SK-N-SH (cell line): ENCODE data around the gene CCNK. TPM values are rescaled to one million over a fixed set of nuclear protein-coding genes. Genes with fewer than 3 reads are reported as not detected.

Experiments
- CTCF ChIA-PET: fragments of 300-600, 350-600 bp; formaldehyde crosslinking; extraction: SDS; loops from one replicate; lab custom pipeline; 2021; lab: Yijun Ruan, JAX
- POLR2A ChIA-PET: fragments of 350-600 bp; sonication (Branson Sonifier 250); formaldehyde crosslinking; extraction: SDS; loops from one replicate; lab custom pipeline; 2020; ENCODE audit warnings: antibody characterized with exemption, inconsistent platforms; lab: Yijun Ruan, JAX
- DNase-seq: peaks from one replicate; pipeline ENCODE4 v3.0.0; 2012
- H2AFZ ChIP-seq: fragments of 200-600 bp; sonication (generic); 2 replicates; pipeline ENCODE4 v1.8.1; 2016; ENCODE audit warnings: antibody characterized with exemption, mild to moderate bottlenecking, low read depth
- H3F3A ChIP-seq: fragments of 200-600 bp; sonication (generic); replicated peaks from 2 replicates; pipeline ENCODE3; 2016; ENCODE audit warnings: antibody characterized with exemption, mild to moderate bottlenecking; ENCODE audit not compliant: insufficient read depth
- H3K27ac ChIP-seq, 2 experiments: fragments of 200-500 bp in 1 of 2; fragments of 200-600 bp in 1 of 2; sonication (Bioruptor generic) in 1 of 2; sonication (generic), shearing (Covaris generic) in 1 of 2; 2 replicates each; pipeline versions ENCODE4 v1.5.1 to v1.6.1; 2014 to 2016; ENCODE audit warnings: low read depth in 2 of 2, inconsistent platforms in 1 of 2, low read length in 1 of 2, mild to moderate bottlenecking in 1 of 2, mixed read lengths in 1 of 2
- H3K27me3 ChIP-seq: fragments of 200-600 bp; sonication (generic), shearing (Covaris generic); 2 replicates; pipeline ENCODE4 v1.6.1; 2016; ENCODE audit warnings: mixed run types; ENCODE audit not compliant: insufficient read depth
- H3K36me3 ChIP-seq, 2 experiments: fragments of 200-500 bp in 1 of 2; fragments of 200-600 bp in 1 of 2; sonication (Bioruptor generic) in 1 of 2; sonication (generic) in 1 of 2; replicated peaks in 1 of 2; 2 replicates each; pipeline versions ENCODE3 to v1.5.1; 2014 to 2016; ENCODE audit warnings: low read length in 1 of 2, mild to moderate bottlenecking in 1 of 2; ENCODE audit not compliant: insufficient read depth in 2 of 2, control insufficient read depth in 1 of 2
- H3K4me1 ChIP-seq, 2 experiments: fragments of 200-500 bp in 1 of 2; fragments of 200-600 bp in 1 of 2; sonication (Bioruptor generic) in 1 of 2; sonication (generic), shearing (Covaris generic) in 1 of 2; 2 replicates each; pipeline versions ENCODE4 v1.5.1 to v1.6.1; 2014 to 2016; ENCODE audit warnings: low read depth in 1 of 2, low read length in 1 of 2, mixed run types in 1 of 2; ENCODE audit not compliant: insufficient read depth in 2 of 2, control insufficient read depth in 1 of 2
- H3K4me2 ChIP-seq: fragments of 200-600 bp; sonication (generic), shearing (Covaris generic); 2 replicates; pipeline ENCODE4 v1.6.1; 2017; ENCODE audit warnings: mixed run types
- H3K4me3 ChIP-seq, 2 experiments: fragments of 200-500 bp in 1 of 2; fragments of 200-600 bp in 1 of 2; sonication (Bioruptor generic) in 1 of 2; sonication (generic), shearing (Covaris generic) in 1 of 2; 2 replicates each; pipeline versions ENCODE4 v1.5.1 to v1.8.1; 2014 to 2016; ENCODE audit warnings: low read depth in 2 of 2, inconsistent platforms in 1 of 2, low read length in 1 of 2, mild to moderate bottlenecking in 1 of 2, mixed read lengths in 1 of 2, moderate library complexity in 1 of 2
- H3K79me2 ChIP-seq: fragments of 200-600 bp; sonication (generic); 2 replicates; pipeline ENCODE4 v1.8.1; 2017; ENCODE audit warnings: mild to moderate bottlenecking; ENCODE audit not compliant: insufficient read depth
- H3K9ac ChIP-seq: fragments of 200-600 bp; sonication (generic); 2 replicates; pipeline ENCODE4 v1.6.1; 2017; ENCODE audit warnings: mixed run types
- H3K9me2 ChIP-seq: fragments of 200-600 bp; sonication (generic); 2 replicates; pipeline ENCODE4 v1.6.1; 2017; ENCODE audit warnings: mixed run types
- H3K9me3 ChIP-seq: fragments of 200-600 bp; sonication (generic); 2 replicates; pipeline ENCODE4 v1.6.1; 2017; ENCODE audit warnings: mixed run types, mild to moderate bottlenecking, moderate library complexity
- H4K20me1 ChIP-seq: fragments of 200-600 bp; sonication (generic); 2 replicates; pipeline ENCODE4 v1.6.1; 2017; ENCODE audit warnings: mild to moderate bottlenecking, mixed run types; ENCODE audit not compliant: insufficient read depth
- EP300 ChIP-seq, 2 experiments: IDR thresholded peaks; 2 replicates each; pipeline versions ENCODE4 v1.4.0 to v1.6.1; 2012; ENCODE audit warnings: borderline replicate concordance in 1 of 2, low read depth in 1 of 2, low read length in 1 of 2
- GATA2 ChIP-seq: sonication (generic); formaldehyde crosslinking; IDR thresholded peaks from 2 replicates; pipeline ENCODE4 v1.5.0; 2020; ENCODE audit warnings: mild to moderate bottlenecking, missing genetic modification reagents
- NRF1 ChIP-seq: IDR thresholded peaks from 2 replicates; pipeline ENCODE4 v1.6.1; 2012; ENCODE audit warnings: low read depth, mild to moderate bottlenecking, low read length
- RCOR1 ChIP-seq: fragments of 150-350 bp; IDR thresholded peaks from 2 replicates; pipeline ENCODE4 v1.6.1; 2017; ENCODE audit warnings: antibody characterized with exemption, low read length
- TEAD4 ChIP-seq: IDR thresholded peaks from 2 replicates; pipeline ENCODE4 v1.4.0; 2012; ENCODE audit warnings: mild to moderate bottlenecking, borderline replicate concordance; ENCODE audit not compliant: insufficient read depth
- USF2 ChIP-seq: fragments of 150-350 bp; IDR thresholded peaks from 2 replicates; pipeline ENCODE4 v1.6.1; 2017; ENCODE audit warnings: antibody characterized with exemption, low read length, low read depth, borderline replicate concordance
- WGBS: methylation state at CpG from one replicate; pipeline ENCODE4 v1.1.6; 2017; ENCODE audit warnings: low lambda C conversion rate; 5-methylcytosine and 5-hydroxymethylcytosine counted together
- polyA plus RNA-seq, 3 experiments: library from polyadenylated mRNA; depleted of rRNA; stranded (reverse); fragments of >200 nt; gene quantifications; 2 replicates each; pipeline ENCODE4 v1.2.3, GENCODE V29; 2012
- TF ChIP-seq, protein P1 (sequence below): IDR thresholded peaks from 2 replicates; pipeline ENCODE4 v1.4.0; 2012; ENCODE audit warnings: low read depth, borderline replicate concordance
- TF ChIP-seq, protein P2 (sequence below): IDR thresholded peaks from 2 replicates; pipeline ENCODE4; 2012

The CCNK gene
- polyA plus RNA-seq, 1 of the 3 experiments (the other 2 are of a cell fraction) = 14.6 TPM

- Histone ChIP-seq H4K20me1 (peaks cover 88% of the 10 kb centered on the region), H3K27ac (no peak overlapping the region), H3K4me1 (peaks cover 11 to 14% of the 10 kb centered on the region in 2 experiments; a peak in 3 of 4 replicates), H3K4me2 (no peak overlapping the region), H3K9me3 (no peaks in the 10 kb centered on the region), H3K36me3 (peaks cover 0 to 3% of the 10 kb centered on the region in 2 experiments), H3K9me2 (no peaks in the 10 kb centered on the region), H2AFZ (no peak overlapping the region), H3K79me2 (peaks cover 100% of the 10 kb centered on the region)
- ChIA-PET CTCF (interaction anchor here (0.8 kb wide), 1 partner anchor 444 kb away, joined by 3 read pairs; no protein-coding TSS in a partner anchor), POLR2A (no interaction called here)
- WGBS = 94% methylated on average over 7 of the region's 7 CpGs
- TF ChIP-seq NRF1 (no peak), USF2 (no peak), GATA2 (CRISPR knock-in tag) (no peak), TEAD4 (no peak), EP300 (IDR thresholded peaks at IDR 0.05; ENCODE audit: borderline replicate concordance in 1 of 2, low read depth in 1 of 2, low read length in 1 of 2) (no peak)
- TF ChIP-seq, protein P1, sequence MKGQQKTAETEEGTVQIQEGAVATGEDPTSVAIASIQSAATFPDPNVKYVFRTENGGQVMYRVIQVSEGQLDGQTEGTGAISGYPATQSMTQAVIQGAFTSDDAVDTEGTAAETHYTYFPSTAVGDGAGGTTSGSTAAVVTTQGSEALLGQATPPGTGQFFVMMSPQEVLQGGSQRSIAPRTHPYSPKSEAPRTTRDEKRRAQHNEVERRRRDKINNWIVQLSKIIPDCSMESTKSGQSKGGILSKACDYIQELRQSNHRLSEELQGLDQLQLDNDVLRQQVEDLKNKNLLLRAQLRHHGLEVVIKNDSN = no peak
- TF ChIP-seq, all 33 proteins: peak for 0
- no peak for DNase-seq
- Histone ChIP-seq H3F3A (peaks cover 4% of the 10 kb centered on the region), H3K27me3 (no peaks in the 10 kb centered on the region), H3K9ac (no peak overlapping the region), H3K4me3 (no peak overlapping the region)
These were observed 9.5 kb upstream of the CCNK start for GRCh38 chr14:99471731-99472130.

DNA sequence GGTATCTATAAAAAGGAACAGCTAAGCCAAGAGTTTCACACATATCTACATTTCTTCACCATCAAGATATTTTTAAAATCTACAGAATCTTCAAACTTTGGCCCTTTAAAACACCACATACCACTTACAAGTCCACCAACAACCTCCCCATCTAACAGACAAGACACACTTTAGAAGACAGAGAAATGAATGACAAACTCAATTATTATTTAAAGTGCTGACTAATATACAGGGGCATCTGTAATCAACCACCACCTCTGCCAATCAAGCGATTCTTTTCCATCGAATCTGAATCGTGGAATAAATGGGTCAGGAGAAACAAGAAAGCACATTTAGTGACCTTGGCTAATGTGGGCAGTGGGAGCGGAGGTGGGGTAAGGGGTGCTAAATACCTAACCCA, 8.3 kb upstream of the CCNK start:
- Histone ChIP-seq H3K4me3 (no peak overlapping the region), H3K36me3 (no peaks in the 10 kb centered on the region), H3K4me2 (no peak overlapping the region), H3F3A (peaks cover 4% of the 10 kb centered on the region), H3K9me3 (no peaks in the 10 kb centered on the region), H2AFZ (no peak overlapping the region), H3K27ac (no peak overlapping the region), H3K79me2 (peaks cover 100% of the 10 kb centered on the region)
- TF ChIP-seq, protein P2, sequence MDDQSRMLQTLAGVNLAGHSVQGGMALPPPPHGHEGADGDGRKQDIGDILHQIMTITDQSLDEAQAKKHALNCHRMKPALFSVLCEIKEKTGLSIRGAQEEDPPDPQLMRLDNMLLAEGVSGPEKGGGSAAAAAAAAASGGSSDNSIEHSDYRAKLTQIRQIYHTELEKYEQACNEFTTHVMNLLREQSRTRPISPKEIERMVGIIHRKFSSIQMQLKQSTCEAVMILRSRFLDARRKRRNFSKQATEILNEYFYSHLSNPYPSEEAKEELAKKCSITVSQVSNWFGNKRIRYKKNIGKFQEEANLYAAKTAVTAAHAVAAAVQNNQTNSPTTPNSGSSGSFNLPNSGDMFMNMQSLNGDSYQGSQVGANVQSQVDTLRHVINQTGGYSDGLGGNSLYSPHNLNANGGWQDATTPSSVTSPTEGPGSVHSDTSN = peak; percentile 46; the same call in 1 of the 2 replicates
- TF ChIP-seq NRF1 = no peak
- TF ChIP-seq RCOR1 = no peak
- TF ChIP-seq, all 33 proteins: peak for 1
- CTCF ChIA-PET = interaction anchor here (0.9 to 1.0 kb wide), 2 partner anchors 23 to 155 kb away, joined by 3 to 4 read pairs; no protein-coding TSS in a partner anchor
- no peak overlapping the region for H3K9ac ChIP-seq
- H4K20me1 ChIP-seq = peaks cover 85% of the 10 kb centered on the region
- no peaks in the 10 kb centered on the region for H3K27me3 ChIP-seq
- H3K9me2 ChIP-seq = no peaks in the 10 kb centered on the region
- 62% methylated on average over 4 of the region's 4 CpGs for WGBS
- peaks cover 8 to 11% of the 10 kb centered on the region in 2 experiments; a peak in 3 of 4 replicates for H3K4me1 ChIP-seq
- POLR2A ChIA-PET = no interaction called here
- DNase-seq = no peak
